H9 (cell line): ENCODE data around the gene MAP9. TPM values are rescaled to one million over a fixed set of nuclear protein-coding genes. Genes with fewer than 3 reads are reported as not detected.

Experiments
- DNase-seq: peaks from one replicate; pipeline ENCODE4 v3.0.0-alpha.2; 2017
- H2AFZ ChIP-seq: one replicate; pipeline ENCODE4 v1.6.1; 2013; ENCODE audit warnings: mild to moderate bottlenecking, low read length, control low read depth, moderate library complexity
- H2AK5ac ChIP-seq: 2 replicates; pipeline ENCODE4 v1.6.1; 2013; ENCODE audit warnings: low read length, control low read depth, mixed read lengths; ENCODE audit not compliant: insufficient read length
- H2BK120ac ChIP-seq: one replicate; pipeline ENCODE4 v1.6.1; 2013; ENCODE audit warnings: low read depth, mild to moderate bottlenecking, low read length, control low read depth, inconsistent platforms; ENCODE audit not compliant: poor library complexity, severe bottlenecking
- H2BK12ac ChIP-seq: 2 replicates; pipeline ENCODE4 v1.6.1; 2013; ENCODE audit warnings: low read length, control low read depth, mixed read lengths, low read depth; ENCODE audit not compliant: insufficient read length
- H2BK15ac ChIP-seq: 2 replicates; pipeline ENCODE4 v1.6.1; 2013; ENCODE audit warnings: low read depth, low read length, control low read depth
- H2BK20ac ChIP-seq: one replicate; pipeline ENCODE4 v1.6.1; 2013; ENCODE audit warnings: low read depth, mild to moderate bottlenecking, low read length, control low read depth, inconsistent platforms; ENCODE audit not compliant: poor library complexity, severe bottlenecking
- H2BK5ac ChIP-seq: 2 replicates; pipeline ENCODE4 v1.6.1; 2013; ENCODE audit warnings: low read length, control low read depth, mixed read lengths; ENCODE audit not compliant: insufficient read length
- H3K14ac ChIP-seq: 2 replicates; pipeline ENCODE4 v1.6.1; 2013; ENCODE audit warnings: low read length, control low read depth; ENCODE audit not compliant: insufficient read depth
- H3K18ac ChIP-seq: 2 replicates; pipeline ENCODE4 v1.6.1; 2013; ENCODE audit warnings: low read depth, mild to moderate bottlenecking, mixed read lengths, low read length, control low read depth; ENCODE audit not compliant: insufficient read length
- H3K23ac ChIP-seq: 2 replicates; pipeline ENCODE4 v1.6.1; 2013; ENCODE audit warnings: low read length, control low read depth, mixed read lengths, low read depth; ENCODE audit not compliant: insufficient read length
- H3K23me2 ChIP-seq: 2 replicates; pipeline ENCODE4 v1.6.1; 2013; ENCODE audit warnings: low read depth, mild to moderate bottlenecking, mixed read lengths, low read length, control low read depth; ENCODE audit not compliant: insufficient read length, poor library complexity, severe bottlenecking
- H3K27ac ChIP-seq: 2 replicates; pipeline ENCODE4 v1.5.1; 2013; ENCODE audit warnings: low read length, control low read depth, mixed read lengths, low read depth; ENCODE audit not compliant: insufficient read length
- H3K27me3 ChIP-seq: 2 replicates; pipeline ENCODE4 v1.6.1; 2013; ENCODE audit warnings: low read length, control low read depth, inconsistent platforms; ENCODE audit not compliant: insufficient read depth
- H3K4ac ChIP-seq: 2 replicates; pipeline ENCODE4 v1.6.1; 2013; ENCODE audit warnings: low read depth, mild to moderate bottlenecking, control low read depth, inconsistent platforms, low read length, moderate library complexity
- H3K4me1 ChIP-seq: 2 replicates; pipeline ENCODE4 v1.6.1; 2013; ENCODE audit warnings: low read length, control low read depth, inconsistent platforms; ENCODE audit not compliant: insufficient read depth
- H3K4me2 ChIP-seq: 2 replicates; pipeline ENCODE4 v1.6.1; 2013; ENCODE audit warnings: low read length, control low read depth, mixed read lengths; ENCODE audit not compliant: insufficient read length, insufficient read depth
- H3K56ac ChIP-seq: 2 replicates; pipeline ENCODE4 v1.6.1; 2013; ENCODE audit warnings: low read depth, mild to moderate bottlenecking, mixed read lengths, low read length, control low read depth; ENCODE audit not compliant: insufficient read length
- H3K79me1 ChIP-seq: 2 replicates; pipeline ENCODE4 v1.6.1; 2013; ENCODE audit warnings: low read depth, mild to moderate bottlenecking, moderate library complexity, low read length, control low read depth, inconsistent platforms; ENCODE audit not compliant: insufficient read depth, poor library complexity, severe bottlenecking
- H3K79me2 ChIP-seq: 2 replicates; pipeline ENCODE4 v1.6.1; 2013; ENCODE audit warnings: low read length, control low read depth, inconsistent platforms; ENCODE audit not compliant: insufficient read depth
- H3K9ac ChIP-seq: 2 replicates; pipeline ENCODE4 v1.6.1; 2013; ENCODE audit warnings: low read length, control low read depth, mixed read lengths; ENCODE audit not compliant: insufficient read length; ENCODE audit errors: extremely low read depth
- H3K9me3 ChIP-seq: one replicate; pipeline ENCODE4 v1.6.1; 2013; ENCODE audit warnings: low read depth, low read length, inconsistent platforms; ENCODE audit not compliant: control insufficient read depth
- H3T11ph ChIP-seq: one replicate; pipeline ENCODE4 v1.6.1; 2013; ENCODE audit warnings: mild to moderate bottlenecking, low read length, control low read depth, inconsistent platforms
- H4K20me1 ChIP-seq: one replicate; pipeline ENCODE4 v1.6.1; 2013; ENCODE audit not compliant: control insufficient read depth, insufficient read length, insufficient read depth
- H4K5ac ChIP-seq: 2 replicates; pipeline ENCODE4 v1.6.1; 2013; ENCODE audit warnings: low read depth, mild to moderate bottlenecking, mixed read lengths, low read length, control low read depth; ENCODE audit not compliant: insufficient read length
- H4K8ac ChIP-seq: replicated peaks from 2 replicates; pipeline ENCODE4 v1.6.1; 2013; ENCODE audit warnings: low read length, control low read depth, mixed read lengths, low read depth; ENCODE audit not compliant: insufficient read length
- H4K91ac ChIP-seq: 2 replicates; pipeline ENCODE4 v1.6.1; 2013; ENCODE audit warnings: low read depth, mild to moderate bottlenecking, moderate library complexity, mixed read lengths, low read length, control low read depth; ENCODE audit not compliant: insufficient read length
- H3K27ac Mint-ChIP-seq, 3 experiments: 2 replicates in 2 of 3; 3 replicates in 1 of 3; pipeline ENCODE4 v1.8.0; 2020 to 2021; ENCODE audit warnings: mixed read lengths in 3 of 3, mild to moderate bottlenecking in 1 of 3, moderate library complexity in 1 of 3
- H3K27me3 Mint-ChIP-seq: 2 replicates; pipeline ENCODE4 v1.8.0; 2021; ENCODE audit warnings: low read depth, mild to moderate bottlenecking, moderate library complexity, mixed read lengths
- H3K36me3 Mint-ChIP-seq, 3 experiments: 2 replicates in 2 of 3; 3 replicates in 1 of 3; pipeline ENCODE4 v1.8.0; 2020 to 2021; ENCODE audit warnings: low read depth in 3 of 3, mixed read lengths in 3 of 3; ENCODE audit not compliant: insufficient read depth in 1 of 3
- H3K4me1 Mint-ChIP-seq, 2 experiments: 2 replicates each; pipeline ENCODE4 v1.8.0; 2020; ENCODE audit warnings: mixed read lengths in 2 of 2
- H3K4me3 Mint-ChIP-seq, 2 experiments: 2 replicates in 1 of 2; 3 replicates in 1 of 2; pipeline ENCODE4 v1.8.0; 2020 to 2021; ENCODE audit warnings: mild to moderate bottlenecking in 2 of 2, mixed read lengths in 2 of 2, moderate library complexity in 1 of 2
- H3K9me3 Mint-ChIP-seq, 2 experiments: 2 replicates in 1 of 2; 3 replicates in 1 of 2; pipeline ENCODE4 v1.8.0; 2020; ENCODE audit warnings: mild to moderate bottlenecking in 2 of 2, mixed read lengths in 2 of 2, moderate library complexity in 1 of 2
- CTCF ChIP-seq: fragments of 200-600 bp; sonication (generic); conservative IDR thresholded peaks from 3 replicates; pipeline ENCODE4 v1.8.0; 2021; ENCODE audit warnings: antibody characterized with exemption, mild to moderate bottlenecking
- total RNA-seq: library from RNA; stranded (reverse); gene quantifications from 2 replicates; pipeline ENCODE4 v1.2.1, GENCODE V29; 2021

The MAP9 gene
- total RNA-seq, 1 experiment from 2014 or later = 15.4 TPM

GRCh38 chr4:155391932-155392331 lies 15.2 kb upstream of the MAP9 start:
- no peak for TF ChIP-seq CTCF
- Histone ChIP-seq H3K9me3 (no peaks in the 10 kb centered on the region), H2BK15ac (no peak overlapping the region), H3K79me2 (no peaks in the 10 kb centered on the region), H2AFZ (no peak overlapping the region), H2BK5ac (no peak overlapping the region), H4K91ac (no peak overlapping the region), H3K27me3 (no peaks in the 10 kb centered on the region), H3T11ph (no peak overlapping the region), H3K9ac (no peak overlapping the region), H3K27ac (no peak overlapping the region), H3K79me1 (no peaks in the 10 kb centered on the region), H2AK5ac (no peak overlapping the region), H3K4me1 (no peaks in the 10 kb centered on the region), H3K18ac (no peak overlapping the region), H3K4ac (no peak overlapping the region), H4K5ac (no peak overlapping the region), H4K8ac (no peak overlapping the region), H3K23ac (no peak overlapping the region), H3K56ac (no peak overlapping the region), H3K23me2 (no peaks in the 10 kb centered on the region), H2BK120ac (no peak overlapping the region), H3K14ac (no peak overlapping the region; the same call in 1 of the 2 replicates), H2BK12ac (no peak overlapping the region), H4K20me1 (no peaks in the 10 kb centered on the region), H2BK20ac (no peak overlapping the region), H3K4me2 (no peak overlapping the region)
- no peak for DNase-seq
- no peak overlapping the region for H3K4me3 Mint-ChIP-seq
- H3K9me3 Mint-ChIP-seq = no peaks in the 10 kb centered on the region; a peak in 3 of 5 replicates
- H3K4me1 Mint-ChIP-seq = no peaks in the 10 kb centered on the region
- no peak overlapping the region; a peak in 1 of 7 replicates for H3K27ac Mint-ChIP-seq
- H3K36me3 Mint-ChIP-seq = no peaks in the 10 kb centered on the region
- peaks cover 26% of the 10 kb centered on the region for H3K27me3 Mint-ChIP-seq
